Peyer's patch (tissue), 4 donors: ENCODE measurements around the gene CPT1C.

Experiments
- POLR2A ChIP-seq, 2 donors: fragments of 450-650 bp; IDR thresholded peaks; one replicate each; pipeline ENCODE4 v1.5.1; 2017; ENCODE audit warnings: antibody characterized with exemption in 2 of 2, mild to moderate bottlenecking in 2 of 2, moderate library complexity in 2 of 2
- TF ChIP-seq, protein P1 (sequence below), 6 experiments: fragments of 450-650 bp in 4 of 6; fragments of 200-600 bp in 2 of 6; sonication (generic) in 1 of 6; IDR thresholded peaks; one replicate each; pipeline ENCODE4 v1.5.1; 2017 to 2019; ENCODE audit warnings: antibody characterized with exemption in 6 of 6, mild to moderate bottlenecking in 3 of 6, moderate library complexity in 1 of 6

DNA sequence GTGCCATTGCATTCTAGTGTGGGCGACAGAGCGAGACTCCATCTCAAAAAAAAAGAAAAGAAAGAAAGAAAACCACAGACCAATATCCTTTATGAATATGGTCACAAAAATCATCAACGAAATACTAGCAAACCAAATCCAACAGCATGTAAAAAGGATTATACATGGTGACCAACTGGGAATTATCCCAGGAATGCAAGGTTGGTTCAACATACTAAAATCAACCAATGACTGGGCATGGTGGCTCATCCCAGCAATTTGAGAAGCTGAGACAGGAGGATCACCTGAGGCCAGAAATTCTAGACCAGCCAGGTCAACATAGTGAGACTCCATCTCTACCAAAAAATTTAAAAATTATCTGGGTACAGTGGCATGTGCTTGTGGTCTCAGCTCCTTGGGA is 65.0 kb downstream of the CPT1C start:
- TF ChIP-seq, protein P1, sequence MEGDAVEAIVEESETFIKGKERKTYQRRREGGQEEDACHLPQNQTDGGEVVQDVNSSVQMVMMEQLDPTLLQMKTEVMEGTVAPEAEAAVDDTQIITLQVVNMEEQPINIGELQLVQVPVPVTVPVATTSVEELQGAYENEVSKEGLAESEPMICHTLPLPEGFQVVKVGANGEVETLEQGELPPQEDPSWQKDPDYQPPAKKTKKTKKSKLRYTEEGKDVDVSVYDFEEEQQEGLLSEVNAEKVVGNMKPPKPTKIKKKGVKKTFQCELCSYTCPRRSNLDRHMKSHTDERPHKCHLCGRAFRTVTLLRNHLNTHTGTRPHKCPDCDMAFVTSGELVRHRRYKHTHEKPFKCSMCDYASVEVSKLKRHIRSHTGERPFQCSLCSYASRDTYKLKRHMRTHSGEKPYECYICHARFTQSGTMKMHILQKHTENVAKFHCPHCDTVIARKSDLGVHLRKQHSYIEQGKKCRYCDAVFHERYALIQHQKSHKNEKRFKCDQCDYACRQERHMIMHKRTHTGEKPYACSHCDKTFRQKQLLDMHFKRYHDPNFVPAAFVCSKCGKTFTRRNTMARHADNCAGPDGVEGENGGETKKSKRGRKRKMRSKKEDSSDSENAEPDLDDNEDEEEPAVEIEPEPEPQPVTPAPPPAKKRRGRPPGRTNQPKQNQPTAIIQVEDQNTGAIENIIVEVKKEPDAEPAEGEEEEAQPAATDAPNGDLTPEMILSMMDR (IDR thresholded peaks at IDR 0.05): no peak
- TF ChIP-seq POLR2A (IDR thresholded peaks at IDR 0.05): no peak
